Measurements from ENCODE around the gene RPUSD1.

RPUSD1 gene

GRCh38 chr16:741986-742629, 46.1 kb downstream of the RPUSD1 start:
- DNase-seq = no peak

- DNase-seq = peak; percentile 89
Observed at GRCh38 chr16:740764-741505, 47.2 kb downstream of the RPUSD1 start, which contains the start of gene CIAO3. TSS of gene CIAO3 (minus strand) at chr16:740997. CDS start at chr16:740985, 12 bp downstream.

GRCh38 chr16:740459-740763, 47.8 kb downstream of the RPUSD1 start:
- DNase-seq = no peak

- no peak for DNase-seq
Observed at GRCh38 chr16:739560-740458, 48.4 kb downstream of the RPUSD1 start.

- no peak for DNase-seq
Observed at GRCh38 chr16:736936-737481, 51.2 kb downstream of the RPUSD1 start.

- DNase-seq = no peak
Observed at GRCh38 chr16:735982-736453, 52.2 kb downstream of the RPUSD1 start.

GRCh38 chr16:734981-735881, 53.0 kb downstream of the RPUSD1 start:
- no peak for DNase-seq

All from fibroblast of skin of right quadriceps (primary cell).